ENCODE data around the gene PODXL2.
"Not testable (repeated sequence)": the region's sequence is repeated elsewhere in the genome, so short reads cannot be mapped to it uniquely, and the experiment has no call there.

Gene PODXL2

DNA sequence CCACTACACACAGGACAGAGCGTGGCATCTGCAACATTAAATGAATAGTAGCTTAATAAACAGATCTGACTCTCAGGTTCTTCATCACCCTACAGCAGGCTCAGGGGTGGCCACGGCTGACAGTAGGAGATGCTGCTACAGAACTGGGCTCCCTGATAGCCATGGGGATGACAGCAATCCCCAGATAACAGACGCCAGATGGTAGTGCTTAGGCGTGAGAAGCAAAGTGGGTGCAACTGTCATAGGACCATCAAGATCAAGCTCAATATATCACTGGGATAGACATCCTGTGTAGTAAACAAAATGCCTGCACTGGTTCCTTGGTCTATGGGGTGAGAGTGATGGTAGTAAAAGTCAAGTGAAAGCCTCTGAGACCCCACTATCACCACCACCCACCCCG lies 35.8 kb upstream of the PODXL2 start:
- TF ChIP-seq POLR2AphosphoS5 (IDR thresholded peaks at IDR 0.05; ENCODE audit: low read depth, low read length) (no peak), TAF1 (IDR thresholded peaks at IDR 0.05; ENCODE audit: borderline replicate concordance, low read depth, low read length) (no peak), POLR2A (IDR thresholded peaks at IDR 0.05; ENCODE audit: low read depth, low read length) (no peak)
- no peak for DNase-seq (ENCODE audit: insufficient read length)
- FAIRE-seq, result no peak

DNA sequence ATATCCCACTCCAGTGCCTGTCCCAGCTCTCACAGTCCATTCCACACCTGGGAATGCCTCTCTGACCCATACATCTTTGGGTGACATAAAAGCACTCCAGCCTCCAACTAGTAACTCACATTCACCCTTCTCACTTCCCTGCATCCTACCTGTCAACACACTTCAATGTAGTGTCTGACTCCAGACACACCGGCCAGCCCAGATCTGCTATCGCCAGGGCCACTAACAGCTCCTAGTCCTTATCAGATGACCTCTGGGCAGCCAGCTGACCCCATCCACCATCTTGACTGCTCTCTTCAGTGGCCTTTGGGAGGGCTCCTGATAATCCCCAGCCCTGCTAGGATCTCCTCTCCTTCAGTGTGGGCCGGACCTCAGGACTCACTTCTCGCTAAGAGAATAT lies 33.7 kb upstream of the PODXL2 start:
- no peak for FAIRE-seq
- TF ChIP-seq POLR2AphosphoS5 (IDR thresholded peaks at IDR 0.05; ENCODE audit: low read depth, low read length) (no peak), TAF1 (IDR thresholded peaks at IDR 0.05; ENCODE audit: borderline replicate concordance, low read depth, low read length) (no peak), POLR2A (IDR thresholded peaks at IDR 0.05; ENCODE audit: low read depth, low read length) (no peak)

DNA sequence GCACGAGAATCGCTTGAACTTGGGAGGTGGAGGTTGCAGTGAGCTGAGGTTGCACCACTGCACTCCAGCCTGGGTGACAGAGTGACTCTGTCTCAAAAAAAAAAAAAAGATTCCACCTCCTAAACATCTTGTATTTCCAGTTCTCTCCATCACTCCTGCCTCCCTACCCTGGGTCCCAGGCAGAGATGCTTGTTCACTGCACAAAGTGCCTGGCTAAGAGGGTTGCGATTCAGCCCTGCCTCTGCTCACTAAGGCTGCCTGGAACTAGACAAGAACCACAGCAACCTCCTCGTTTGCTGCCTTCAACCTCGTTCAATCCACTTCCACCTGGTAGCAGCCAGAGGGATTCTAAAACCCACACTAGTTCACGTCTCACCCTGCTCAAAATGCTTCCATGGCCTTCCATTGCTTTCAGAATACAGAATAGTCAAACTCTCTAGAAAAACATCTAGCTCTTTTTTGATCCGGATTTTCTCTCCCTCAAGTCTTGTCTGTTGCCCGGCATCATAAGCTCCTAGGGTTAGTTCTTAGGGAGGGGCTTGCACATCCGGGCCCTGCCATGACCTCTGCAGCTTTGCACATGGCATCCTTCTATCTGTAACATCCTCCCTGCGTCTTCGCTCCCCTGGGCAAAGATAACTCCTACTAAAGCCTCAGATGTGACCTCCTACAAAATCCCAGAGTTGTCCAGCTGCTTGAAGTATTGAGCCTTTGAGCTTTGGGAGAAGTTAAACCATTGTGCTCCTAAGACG lies 31.8 kb upstream of the PODXL2 start:
- no peak for FAIRE-seq
- DNase-seq (ENCODE audit: insufficient read length), result no peak
- 0 out of 2 replicates have a peak, but pooled peaks have one; percentile 38 for TF ChIP-seq POLR2AphosphoS5 (IDR thresholded peaks at IDR 0.05; ENCODE audit: low read depth, low read length)
- no peak for TF ChIP-seq POLR2A (IDR thresholded peaks at IDR 0.05; ENCODE audit: low read depth, low read length)

More for the DNA sequence above, 33.7 kb upstream of the PODXL2 start:
- DNase-seq (ENCODE audit: insufficient read length), result no peak

DNA sequence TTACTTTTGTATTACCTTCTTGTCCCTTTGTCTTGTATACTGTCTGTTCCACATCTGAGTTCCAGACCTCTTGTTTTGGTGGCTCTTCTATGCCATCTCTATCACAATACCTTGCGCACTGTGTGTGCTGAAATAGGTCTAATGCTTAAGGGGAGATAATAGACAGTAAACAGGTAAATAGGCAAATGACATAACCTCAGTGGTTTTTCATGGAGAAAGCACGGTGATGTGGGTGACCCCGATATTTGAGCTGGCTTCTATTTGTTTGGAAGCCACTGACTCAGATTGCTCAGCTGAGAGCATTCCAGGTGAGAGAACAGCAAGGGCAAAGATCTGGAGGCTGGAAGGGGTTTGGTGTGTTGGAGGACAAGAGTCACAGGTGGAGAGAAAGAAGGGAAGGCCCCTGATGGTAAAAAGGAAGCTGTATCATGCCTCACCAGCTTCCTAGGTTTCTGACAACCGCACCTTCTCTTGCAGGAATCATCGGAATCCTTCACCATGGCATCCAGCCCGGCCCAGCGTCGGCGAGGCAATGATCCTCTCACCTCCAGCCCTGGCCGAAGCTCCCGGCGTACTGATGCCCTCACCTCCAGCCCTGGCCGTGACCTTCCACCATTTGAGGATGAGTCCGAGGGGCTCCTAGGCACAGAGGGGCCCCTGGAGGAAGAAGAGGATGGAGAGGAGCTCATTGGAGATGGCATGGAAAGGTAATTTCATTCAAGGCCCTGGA lies 30.0 kb upstream of the PODXL2 start:
- FAIRE-seq (peak; percentile 9), DNase-seq (ENCODE audit: insufficient read length) (no peak)
- no peak for TF ChIP-seq POLR2AphosphoS5 (IDR thresholded peaks at IDR 0.05; ENCODE audit: low read depth, low read length)
- no peak for TF ChIP-seq TAF1 (IDR thresholded peaks at IDR 0.05; ENCODE audit: borderline replicate concordance, low read depth, low read length)
- TF ChIP-seq POLR2A (IDR thresholded peaks at IDR 0.05; ENCODE audit: low read depth, low read length), result no peak

DNA sequence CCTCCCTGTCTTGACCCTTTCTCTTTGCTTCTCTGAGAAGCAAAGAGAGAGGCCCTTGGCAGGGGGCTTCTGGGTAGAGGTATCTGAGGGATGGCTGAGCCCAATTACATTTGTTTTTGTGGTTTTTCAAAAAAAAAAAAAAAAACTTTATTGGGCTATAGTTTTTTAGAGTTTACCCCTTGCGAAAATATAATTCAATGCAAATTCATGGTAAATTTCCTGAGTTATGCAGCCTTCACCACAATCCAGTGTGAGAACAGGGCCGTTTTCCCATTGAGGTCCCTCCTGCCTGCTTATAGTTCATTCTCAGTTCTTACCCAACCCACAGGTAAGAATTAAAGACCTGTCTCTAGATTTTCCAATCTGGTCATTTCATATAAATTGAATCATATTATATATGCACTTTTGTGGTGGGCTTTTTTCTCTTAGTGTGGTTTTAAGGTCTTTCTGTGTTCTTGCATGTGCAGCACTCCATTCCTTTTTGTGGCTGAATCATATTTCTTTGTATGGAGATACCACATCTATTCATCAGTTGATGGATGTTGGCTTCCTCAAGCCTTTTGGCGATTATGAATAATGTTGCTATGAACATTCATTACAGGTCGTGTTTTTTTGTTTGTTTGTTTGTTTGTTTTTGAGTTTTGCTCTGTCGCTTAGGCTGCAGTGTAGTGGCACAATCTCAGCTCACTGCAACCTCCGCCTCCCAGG lies 28.1 kb upstream of the PODXL2 start:
- no peak for TF ChIP-seq TAF1 (IDR thresholded peaks at IDR 0.05; ENCODE audit: borderline replicate concordance, low read depth, low read length)
- no peak for TF ChIP-seq POLR2AphosphoS5 (IDR thresholded peaks at IDR 0.05; ENCODE audit: low read depth, low read length)
- no peak for TF ChIP-seq POLR2A (IDR thresholded peaks at IDR 0.05; ENCODE audit: low read depth, low read length)
- no peak for DNase-seq (ENCODE audit: insufficient read length)

DNA sequence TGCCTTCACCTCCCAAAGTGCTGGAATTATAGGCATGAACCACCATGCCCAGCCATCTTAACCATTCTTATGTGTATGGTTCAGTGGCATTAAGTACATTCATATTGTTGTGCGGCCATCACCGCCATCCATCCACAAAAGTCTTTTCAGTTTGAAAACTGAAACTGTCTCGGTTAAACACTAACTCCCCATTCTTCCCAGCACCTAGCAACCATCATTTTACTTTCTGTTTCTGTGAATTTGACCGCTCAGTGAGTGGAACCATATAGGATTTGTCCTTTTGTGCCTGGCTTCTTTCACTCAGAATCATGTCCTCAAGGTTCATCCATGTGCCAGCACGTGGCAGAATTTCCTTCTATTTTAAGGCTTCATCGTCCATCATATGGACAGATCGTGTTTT lies 24.9 kb upstream of the PODXL2 start:
- FAIRE-seq (no peak), DNase-seq (ENCODE audit: insufficient read length) (no peak)
- TF ChIP-seq POLR2AphosphoS5 (IDR thresholded peaks at IDR 0.05; ENCODE audit: low read depth, low read length), result no peak
- no peak for TF ChIP-seq POLR2A (IDR thresholded peaks at IDR 0.05; ENCODE audit: low read depth, low read length)
- no peak for TF ChIP-seq TAF1 (IDR thresholded peaks at IDR 0.05; ENCODE audit: borderline replicate concordance, low read depth, low read length)

More for the DNA sequence above, 28.1 kb upstream of the PODXL2 start:
- no peak for FAIRE-seq

DNA sequence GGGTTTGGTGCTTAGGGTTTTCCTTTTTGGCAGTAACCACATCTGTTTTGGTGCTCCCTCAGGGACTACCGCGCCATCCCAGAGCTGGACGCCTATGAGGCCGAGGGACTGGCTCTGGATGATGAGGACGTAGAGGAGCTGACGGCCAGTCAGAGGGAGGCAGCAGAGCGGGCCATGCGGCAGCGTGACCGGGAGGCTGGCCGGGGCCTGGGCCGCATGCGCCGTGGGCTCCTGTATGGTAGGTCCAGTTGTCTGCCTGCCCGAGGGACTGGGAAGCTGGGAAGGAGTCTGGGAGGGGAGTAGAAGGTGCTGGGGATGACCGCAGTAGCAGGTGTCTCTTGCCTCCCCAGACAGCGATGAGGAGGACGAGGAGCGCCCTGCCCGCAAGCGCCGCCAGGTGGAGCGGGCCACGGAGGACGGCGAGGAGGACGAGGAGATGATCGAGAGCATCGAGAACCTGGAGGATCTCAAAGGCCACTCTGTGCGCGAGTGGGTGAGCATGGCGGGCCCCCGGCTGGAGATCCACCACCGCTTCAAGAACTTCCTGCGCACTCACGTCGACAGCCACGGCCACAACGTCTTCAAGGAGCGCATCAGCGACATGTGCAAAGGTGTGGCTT lies 24.3 kb upstream of the PODXL2 start:
- no peak; the same call in 1 of the 2 replicates for TF ChIP-seq POLR2A (IDR thresholded peaks at IDR 0.05; ENCODE audit: low read depth, low read length)
- TF ChIP-seq POLR2AphosphoS5 (IDR thresholded peaks at IDR 0.05; ENCODE audit: low read depth, low read length), result no peak
- no peak for TF ChIP-seq TAF1 (IDR thresholded peaks at IDR 0.05; ENCODE audit: borderline replicate concordance, low read depth, low read length)
- FAIRE-seq (no peak), DNase-seq (ENCODE audit: insufficient read length) (no peak)

DNA sequence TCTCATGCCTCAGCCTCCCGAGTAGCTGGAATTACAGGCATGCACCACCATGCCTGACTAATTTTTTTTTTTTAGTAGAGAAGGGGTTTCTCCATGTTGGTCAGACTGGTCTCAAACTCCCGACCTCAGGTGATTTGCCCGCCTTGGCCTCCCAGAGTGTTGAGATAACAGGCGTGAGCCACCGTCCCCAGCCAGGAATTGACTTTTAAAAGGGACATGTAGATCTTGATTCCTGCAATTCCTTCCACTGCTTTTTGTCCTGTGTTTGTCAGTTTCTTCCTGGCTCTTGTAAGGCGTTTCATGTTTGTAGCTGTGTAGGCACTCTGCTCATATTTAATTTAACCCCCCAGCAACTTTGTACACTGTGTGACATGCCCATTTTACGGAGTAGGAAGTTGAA lies 23.4 kb upstream of the PODXL2 start:
- not testable (repeated sequence) for FAIRE-seq; DNase-seq (ENCODE audit: insufficient read length)

DNA sequence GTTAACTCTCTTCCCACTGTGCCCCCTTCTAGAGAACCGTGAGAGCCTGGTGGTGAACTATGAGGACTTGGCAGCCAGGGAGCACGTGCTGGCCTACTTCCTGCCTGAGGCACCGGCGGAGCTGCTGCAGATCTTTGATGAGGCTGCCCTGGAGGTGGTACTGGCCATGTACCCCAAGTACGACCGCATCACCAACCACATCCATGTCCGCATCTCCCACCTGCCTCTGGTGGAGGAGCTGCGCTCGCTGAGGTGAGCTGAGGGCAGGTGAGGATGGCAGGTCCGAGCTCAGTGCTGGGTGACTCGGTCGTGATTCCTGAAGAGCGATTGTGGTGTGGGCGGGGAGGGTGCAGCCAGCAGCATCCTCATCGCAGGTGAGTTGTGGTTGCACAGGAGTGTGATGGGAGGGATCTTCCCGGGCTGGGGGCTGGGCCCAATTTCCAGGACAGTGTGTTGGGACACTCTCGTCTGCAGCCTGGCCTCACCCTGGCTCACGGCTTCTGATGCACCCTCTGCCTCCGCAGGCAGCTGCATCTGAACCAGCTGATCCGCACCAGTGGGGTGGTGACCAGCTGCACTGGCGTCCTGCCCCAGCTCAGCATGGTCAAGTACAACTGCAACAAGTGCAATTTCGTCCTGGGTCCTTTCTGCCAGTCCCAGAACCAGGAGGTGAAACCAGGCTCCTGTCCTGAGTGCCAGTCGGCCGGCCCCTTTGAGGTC lies 22.7 kb upstream of the PODXL2 start:
- no peak for DNase-seq (ENCODE audit: insufficient read length)
- no peak for FAIRE-seq

DNA sequence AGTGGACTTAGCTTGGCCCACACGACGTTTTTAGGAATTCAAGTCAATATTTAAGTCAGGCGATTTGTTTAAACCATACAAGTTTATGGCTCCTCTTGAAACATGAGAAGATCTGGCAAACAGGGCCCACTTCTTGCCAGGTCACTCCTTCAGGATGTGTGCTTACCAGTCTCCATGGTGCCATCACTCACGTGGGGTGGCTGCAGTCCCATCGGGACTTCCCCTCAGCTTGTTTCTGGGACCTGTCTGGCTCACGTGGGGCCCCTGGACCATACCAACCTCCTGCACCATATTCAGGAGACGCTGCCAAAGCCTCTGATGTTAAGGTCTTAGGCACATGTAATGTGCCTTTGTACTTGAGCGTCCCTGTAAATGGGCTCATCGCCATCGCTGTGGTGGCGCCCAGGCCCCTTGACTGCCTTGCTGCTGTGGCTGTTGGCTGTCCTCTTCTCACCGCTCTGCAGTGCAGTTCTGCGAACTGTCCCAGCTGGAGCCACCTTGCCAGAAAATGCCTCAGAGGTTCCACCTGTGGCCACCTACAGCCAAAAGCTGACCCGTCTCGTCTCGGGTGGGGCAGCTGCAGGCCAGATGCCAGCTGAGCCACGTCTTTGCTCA lies 21.9 kb upstream of the PODXL2 start:
- TF ChIP-seq POLR2A (IDR thresholded peaks at IDR 0.05; ENCODE audit: low read depth, low read length) (no peak), TAF1 (IDR thresholded peaks at IDR 0.05; ENCODE audit: borderline replicate concordance, low read depth, low read length) (no peak), POLR2AphosphoS5 (IDR thresholded peaks at IDR 0.05; ENCODE audit: low read depth, low read length) (no peak)
- no peak for DNase-seq (ENCODE audit: insufficient read length)
- no peak for FAIRE-seq

More for the DNA sequence above, 22.7 kb upstream of the PODXL2 start:
- TF ChIP-seq POLR2AphosphoS5 (IDR thresholded peaks at IDR 0.05; ENCODE audit: low read depth, low read length), result no peak
- TF ChIP-seq TAF1 (IDR thresholded peaks at IDR 0.05; ENCODE audit: borderline replicate concordance, low read depth, low read length), result no peak
- TF ChIP-seq POLR2A (IDR thresholded peaks at IDR 0.05; ENCODE audit: low read depth, low read length), result no peak
